NCI-H1417 treated with DMSO at 0.1 percent for 48 hours (cell line): Measurements from ENCODE around the gene SARNP.

Source experiments
- DNase-seq: peaks from one replicate; lab custom pipeline; 2025; lab: John Stamatoyannopoulos, UW

SARNP gene

GRCh38 chr12:55707841-55708694 lies 109.5 kb downstream of the SARNP start, which contains the start of gene ITGA7:
Gene ITGA7, minus strand, starts transcription at chr12:55707904. Its CDS starts 222 bp downstream, at chr12:55707682.
- DNase-seq: peak; percentile 40
